ENCODE results near the gene NTS.
A peak's percentile ranks its signal among the peaks of the same experiment; 100 is the strongest.

NTS gene

GRCh38 chr12:85836197-85837090 is 37.7 kb upstream of the NTS start, which contains the start of gene RASSF9 (continued):
- no peak for TF ChIP-seq ZNF37A (tag by site-specific recombination; IDR thresholded peaks at IDR 0.05)
- no peak; the same call in 1 of the 2 replicates for TF ChIP-seq PRDM10 (tag by site-specific recombination; IDR thresholded peaks at IDR 0.05)
- no peak for TF ChIP-seq ZNF292 (tag by site-specific recombination; IDR thresholded peaks at IDR 0.05; ENCODE audit: borderline replicate concordance, low read depth)
- no peak for TF ChIP-seq ZNF548 (tag by site-specific recombination; IDR thresholded peaks at IDR 0.05)
- 0 out of 2 replicates have a peak, but pooled peaks have one; percentile 13 for TF ChIP-seq ZNF335 (tag by site-specific recombination; conservative IDR thresholded peaks at IDR 0.05)
- no peak for TF ChIP-seq PRDM2 (tag by site-specific recombination; IDR thresholded peaks at IDR 0.05; ENCODE audit: borderline replicate concordance)
- TF ChIP-seq PRDM1 (tag by site-specific recombination; IDR thresholded peaks at IDR 0.05) = peak; percentile 47; the same call in 1 of the 2 replicates
- no peak for TF ChIP-seq ZNF692 (tag by site-specific recombination; IDR thresholded peaks at IDR 0.05)
- TF ChIP-seq ZSCAN23 (tag by site-specific recombination; IDR thresholded peaks at IDR 0.05) = no peak
- no peak for TF ChIP-seq ZNF248 (tag by site-specific recombination; IDR thresholded peaks at IDR 0.05)
- TF ChIP-seq BCL11B (tag by site-specific recombination; IDR thresholded peaks at IDR 0.05; ENCODE audit: low read depth) = no peak
- no peak for TF ChIP-seq ZIC2 (tag by site-specific recombination; IDR thresholded peaks at IDR 0.05)
- no peak for TF ChIP-seq ZNF184 (tag by site-specific recombination; IDR thresholded peaks at IDR 0.05)
- no peak for TF ChIP-seq ZNF221 (tag by site-specific recombination; IDR thresholded peaks at IDR 0.05; ENCODE audit: borderline replicate concordance)
- TF ChIP-seq ZNF214 (tag by site-specific recombination; IDR thresholded peaks at IDR 0.05; ENCODE audit: borderline replicate concordance) = no peak
- TF ChIP-seq ZNF571 (tag by site-specific recombination; IDR thresholded peaks at IDR 0.05) = no peak
- TF ChIP-seq BCL11A (tag by site-specific recombination; IDR thresholded peaks at IDR 0.05; ENCODE audit: low read depth) = no peak
- peak; percentile 81 for TF ChIP-seq ZBTB11 (tag by site-specific recombination; conservative IDR thresholded peaks at IDR 0.05; ENCODE audit: low read depth)
- 0 out of 2 replicates have a peak, but pooled peaks have one; percentile 19 for TF ChIP-seq WT1 (tag by site-specific recombination; IDR thresholded peaks at IDR 0.05)
- no peak for TF ChIP-seq ZNF423 (tag by site-specific recombination; IDR thresholded peaks at IDR 0.05)
- no peak for TF ChIP-seq AEBP2 (tag by site-specific recombination; IDR thresholded peaks at IDR 0.05; ENCODE audit: borderline replicate concordance)
- TF ChIP-seq MEIS1 (CRISPR knock-in tag; IDR thresholded peaks at IDR 0.05; ENCODE audit: borderline replicate concordance) = no peak
- no peak for TF ChIP-seq ZNF585B (tag by site-specific recombination; IDR thresholded peaks at IDR 0.05)
